ENCODE results near the gene BACE2.

DNA sequence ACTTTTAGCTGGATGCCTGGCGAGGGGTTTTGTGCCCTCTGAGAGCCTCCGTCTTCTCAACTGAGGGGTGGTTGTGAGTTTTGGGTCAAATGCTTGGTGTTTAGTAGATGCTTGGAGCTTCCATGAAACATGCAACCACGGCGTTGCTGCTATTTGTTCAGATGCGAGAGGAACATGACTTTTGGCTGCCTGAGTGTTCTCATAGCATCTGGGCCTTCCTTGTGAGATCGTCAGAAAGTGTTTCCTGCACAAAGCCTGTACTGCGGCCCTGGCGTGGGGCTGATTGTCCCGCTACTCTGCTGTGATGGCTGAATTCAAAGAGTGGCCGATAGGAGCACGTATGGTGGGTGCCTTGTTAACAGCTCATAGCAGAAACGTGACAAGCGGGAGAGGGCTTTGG lies 78.8 kb downstream of the BACE2 start:
- TF ChIP-seq, protein P1, sequence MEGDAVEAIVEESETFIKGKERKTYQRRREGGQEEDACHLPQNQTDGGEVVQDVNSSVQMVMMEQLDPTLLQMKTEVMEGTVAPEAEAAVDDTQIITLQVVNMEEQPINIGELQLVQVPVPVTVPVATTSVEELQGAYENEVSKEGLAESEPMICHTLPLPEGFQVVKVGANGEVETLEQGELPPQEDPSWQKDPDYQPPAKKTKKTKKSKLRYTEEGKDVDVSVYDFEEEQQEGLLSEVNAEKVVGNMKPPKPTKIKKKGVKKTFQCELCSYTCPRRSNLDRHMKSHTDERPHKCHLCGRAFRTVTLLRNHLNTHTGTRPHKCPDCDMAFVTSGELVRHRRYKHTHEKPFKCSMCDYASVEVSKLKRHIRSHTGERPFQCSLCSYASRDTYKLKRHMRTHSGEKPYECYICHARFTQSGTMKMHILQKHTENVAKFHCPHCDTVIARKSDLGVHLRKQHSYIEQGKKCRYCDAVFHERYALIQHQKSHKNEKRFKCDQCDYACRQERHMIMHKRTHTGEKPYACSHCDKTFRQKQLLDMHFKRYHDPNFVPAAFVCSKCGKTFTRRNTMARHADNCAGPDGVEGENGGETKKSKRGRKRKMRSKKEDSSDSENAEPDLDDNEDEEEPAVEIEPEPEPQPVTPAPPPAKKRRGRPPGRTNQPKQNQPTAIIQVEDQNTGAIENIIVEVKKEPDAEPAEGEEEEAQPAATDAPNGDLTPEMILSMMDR (IDR thresholded peaks at IDR 0.05), result no peak
- TF ChIP-seq POLR2A (IDR thresholded peaks at IDR 0.05), result no peak

Measured in right lobe of liver (tissue), 4 donors.